B cell (primary cell): ENCODE data around the gene FAM217A. TPM values are rescaled to one million over a fixed set of nuclear protein-coding genes. Genes with fewer than 3 reads are reported as not detected.

Source experiments
- ATAC-seq: fragments of 200-7000 bp; cut with Tn5 transposase; one replicate; pipeline ENCODE4 v1.10.0; 2021; ENCODE audit warnings: low read depth, mild to moderate bottlenecking, moderate number of reproducible peaks, moderate library complexity
- CTCF ChIA-PET: fragments of 350-600 bp; sonication (Branson Sonifier 250); formaldehyde crosslinking; loops from one replicate; lab custom pipeline; 2021; ENCODE audit warnings: antibody characterized with exemption, inconsistent platforms; lab: Charles Lee
- POLR2A ChIA-PET: fragments of 350-600 bp; sonication (Branson Sonifier 250); formaldehyde crosslinking; loops from one replicate; lab custom pipeline; 2021; ENCODE audit warnings: antibody characterized with exemption; lab: Charles Lee
- DNase-seq: peaks from one replicate; pipeline ENCODE4 v3.0.0; 2013
- H2AFZ ChIP-seq: 2 replicates; pipeline ENCODE4 v1.6.1; 2012; ENCODE audit warnings: mild to moderate bottlenecking, low read depth, low read length; ENCODE audit not compliant: insufficient read depth, poor library complexity, severe bottlenecking
- H3K27ac ChIP-seq, 2 donors: 1 replicate in 1 of 2; 2 replicates in 1 of 2; pipeline ENCODE4 v1.5.1; 2012 to 2013; ENCODE audit warnings: low read length in 2 of 2, mild to moderate bottlenecking in 2 of 2, moderate library complexity in 1 of 2
- H3K27me3 ChIP-seq, 4 experiments: fragments of 200-600 bp in 1 of 4; sonication (generic) in 1 of 4; replicated peaks in 1 of 4; 1 replicate in 2 of 4; 2 replicates in 2 of 4; pipeline versions ENCODE4 v1.6.1 to v1.7.0; 2013 to 2016; ENCODE audit warnings: low read length in 3 of 4, mild to moderate bottlenecking in 2 of 4, mixed read lengths in 1 of 4, moderate library complexity in 1 of 4; ENCODE audit not compliant: insufficient read depth in 4 of 4, control insufficient read depth in 3 of 4; ENCODE audit errors: control extremely low read depth in 1 of 4
- H3K36me3 ChIP-seq, 2 experiments: replicated peaks in 1 of 2; 1 replicate in 1 of 2; 2 replicates in 1 of 2; pipeline versions ENCODE4 v1.6.1 to v1.7.1; 2013; ENCODE audit warnings: low read length in 1 of 2; ENCODE audit not compliant: insufficient read depth in 2 of 2, control insufficient read depth in 1 of 2; ENCODE audit errors: control extremely low read depth in 1 of 2, extremely low read depth in 1 of 2
- H3K4me1 ChIP-seq, 2 donors: fragments of 200-600 bp in 1 of 2; sonication (generic) in 1 of 2; 1 replicate in 1 of 2; 2 replicates in 1 of 2; pipeline versions ENCODE4 v1.5.1 to v1.6.1; 2013 to 2017; ENCODE audit warnings: low read length in 2 of 2; ENCODE audit not compliant: control insufficient read depth in 2 of 2, insufficient read depth in 2 of 2
- H3K4me2 ChIP-seq: replicated peaks from 2 replicates; pipeline ENCODE3; 2012; ENCODE audit warnings: mild to moderate bottlenecking, low read depth, low read length; ENCODE audit not compliant: poor library complexity, severe bottlenecking
- H3K4me3 ChIP-seq, 5 experiments: fragments of 200-600 bp in 1 of 5; sonication (generic) in 1 of 5; 1 replicate in 3 of 5; 2 replicates in 2 of 5; pipeline versions ENCODE4 v1.5.1 to v1.7.0; 2011 to 2016; ENCODE audit warnings: low read length in 4 of 5, mild to moderate bottlenecking in 4 of 5, low read depth in 2 of 5, control low read depth in 1 of 5, moderate library complexity in 1 of 5; ENCODE audit not compliant: insufficient read depth in 1 of 5; ENCODE audit errors: control extremely low read depth in 1 of 5, extremely low read depth in 1 of 5
- H3K79me2 ChIP-seq: fragments of 200-600 bp; sonication (generic); one replicate; pipeline ENCODE4 v1.6.0; 2016; ENCODE audit warnings: low read length; ENCODE audit not compliant: control insufficient read depth, insufficient read depth
- H3K9ac ChIP-seq: fragments of 200-600 bp; sonication (generic); 2 replicates; pipeline ENCODE4 v1.6.1; 2017; ENCODE audit warnings: mild to moderate bottlenecking, low read length, moderate library complexity
- H3K9me3 ChIP-seq, 3 donors: one replicate each; pipeline versions ENCODE4 v1.6.1 to v1.7.1; 2013; ENCODE audit warnings: low read length in 2 of 3; ENCODE audit not compliant: control insufficient read depth in 2 of 3, insufficient read depth in 1 of 3; ENCODE audit errors: control extremely low read depth in 1 of 3
- H4K20me1 ChIP-seq: 2 replicates; pipeline ENCODE4 v1.6.0; 2012; ENCODE audit warnings: mild to moderate bottlenecking, low read length; ENCODE audit not compliant: insufficient read depth, control insufficient read depth, poor library complexity, severe bottlenecking
- H3K27ac Mint-ChIP-seq: one replicate; pipeline ENCODE4 v1.8.0; 2021; ENCODE audit warnings: mixed read lengths
- H3K27me3 Mint-ChIP-seq: one replicate; pipeline ENCODE4 v1.8.0; 2021; ENCODE audit warnings: mixed read lengths
- H3K4me1 Mint-ChIP-seq: one replicate; pipeline ENCODE4 v1.8.0; 2021; ENCODE audit warnings: mixed read lengths
- H3K4me3 Mint-ChIP-seq: one replicate; pipeline ENCODE4 v1.8.0; 2021; ENCODE audit warnings: mixed read lengths
- H3K9me3 Mint-ChIP-seq: one replicate; pipeline ENCODE4 v1.8.0; 2022; ENCODE audit warnings: mixed read lengths; ENCODE audit not compliant: insufficient read depth
- CTCF ChIP-seq: fragments of 200-600 bp; IDR thresholded peaks from one replicate; pipeline ENCODE4 v1.8.0; 2022; ENCODE audit warnings: antibody characterized with exemption, mild to moderate bottlenecking
- EZH2 ChIP-seq: IDR thresholded peaks from 2 replicates; pipeline ENCODE4 v1.6.1; 2012; ENCODE audit warnings: borderline replicate concordance, low read depth, mild to moderate bottlenecking, moderate library complexity, low read length; ENCODE audit not compliant: insufficient read depth, poor library complexity, severe bottlenecking
- WGBS: methylation state at CpG from one replicate; pipeline ENCODE4 v1.1.5; 2013; ENCODE audit warnings: missing lambda C conversion rate; ENCODE audit not compliant: insufficient coverage; 5-methylcytosine and 5-hydroxymethylcytosine counted together
- intact Hi-C: fragments of 100-400 bp; cut with micrococcal nuclease; formaldehyde crosslinking; loops from one replicate; pipeline ENCODE4 v1.10.0; 2022
- polyA plus RNA-seq: library from polyadenylated mRNA; depleted of rRNA; stranded (reverse); fragments of >200 nt; gene quantifications from 2 replicates; pipeline ENCODE4 v1.2.3, GENCODE V29; 2012
- total RNA-seq, 2 donors: library from RNA; stranded (reverse); fragments of 120-200 nt in 1 of 2; gene quantifications; 1 replicate in 1 of 2; 2 replicates in 1 of 2; pipeline versions ENCODE4 v1.2.3 to v1.2.4, GENCODE V29; 2013 to 2022

The FAM217A gene
- total and polyA plus RNA-seq, 2 donors (not counting 1 experiment from before 2014, with no cell fraction given): not detected

- Histone ChIP-seq H3K4me2 (no peak overlapping the region), H3K9me3 (no peaks in the 10 kb centered on the region), H3K4me1 (no peaks in the 10 kb centered on the region), H3K79me2 (no peaks in the 10 kb centered on the region), H3K27ac (no peak overlapping the region), H2AFZ (no peak overlapping the region), H3K27me3 (no peaks in the 10 kb centered on the region), H4K20me1 (no peaks in the 10 kb centered on the region), H3K36me3 (peaks cover 11 to 28% of the 10 kb centered on the region in 2 experiments), H3K9ac (no peak overlapping the region), H3K4me3 (no peak overlapping the region)
- WGBS: 92% methylated on average over 2 of the region's 7 CpGs
- Mint-ChIP-seq H3K4me3 (no peak overlapping the region), H3K27me3 (no peaks in the 10 kb centered on the region), H3K9me3 (no peaks in the 10 kb centered on the region), H3K27ac (no peak overlapping the region), H3K4me1 (no peaks in the 10 kb centered on the region)
- no peak for ATAC-seq
- ChIA-PET POLR2A (no interaction called here), CTCF (interaction anchor here (1.2 to 3.7 kb wide), 2 partner anchors 10 to 90 kb away, joined by 3 to 13 read pairs; no protein-coding TSS in a partner anchor)
- intact Hi-C loops: no loop called here
- DNase-seq: no peak
- TF ChIP-seq EZH2 (no peak), CTCF (no peak)
Observed at GRCh38 chr6:4066029-4066755, 12.7 kb downstream of the FAM217A start.

DNA sequence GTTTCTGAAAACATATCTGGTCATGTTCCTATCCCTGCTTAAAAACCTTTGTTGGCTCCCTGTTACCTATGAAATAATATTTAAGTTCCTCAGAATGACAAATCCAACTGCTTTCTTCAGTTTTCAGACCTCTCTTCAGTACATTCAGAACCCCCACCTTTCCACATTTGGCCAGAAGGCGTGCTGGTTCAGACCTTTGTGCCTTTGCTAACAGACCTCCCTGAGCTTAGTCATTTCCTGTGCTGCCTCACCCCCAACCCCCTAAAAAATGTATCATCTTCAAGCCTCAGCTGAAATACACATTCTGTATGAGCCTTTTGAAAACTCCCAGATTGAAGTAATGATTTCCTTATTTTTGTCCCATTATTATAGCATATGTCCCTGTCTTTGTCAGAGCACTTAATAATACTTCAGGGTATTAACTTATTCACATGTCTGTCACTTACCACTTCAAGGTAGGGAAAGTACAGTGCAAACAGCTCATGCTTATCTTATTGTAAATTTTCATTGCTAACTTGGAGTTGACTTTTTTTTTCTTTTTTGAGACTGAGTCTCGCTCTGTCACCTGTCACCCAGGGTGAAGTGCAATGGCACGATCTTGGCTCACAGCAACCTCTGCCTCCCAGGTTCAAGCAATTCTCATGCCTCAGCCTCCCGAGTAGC, 19.7 kb downstream of the FAM217A start:
- Histone ChIP-seq H3K27ac (no peak overlapping the region), H3K4me2 (no peak overlapping the region), H3K27me3 (no peaks in the 10 kb centered on the region), H3K4me1 (no peaks in the 10 kb centered on the region), H3K9me3 (no peaks in the 10 kb centered on the region), H3K79me2 (no peaks in the 10 kb centered on the region), H2AFZ (no peak overlapping the region), H3K4me3 (no peak overlapping the region), H3K36me3 (peaks cover 7 to 91% of the 10 kb centered on the region in 2 experiments), H3K9ac (no peak overlapping the region), H4K20me1 (no peaks in the 10 kb centered on the region)
- Mint-ChIP-seq H3K9me3 (no peaks in the 10 kb centered on the region), H3K27ac (no peak overlapping the region), H3K4me1 (no peaks in the 10 kb centered on the region), H3K27me3 (no peaks in the 10 kb centered on the region), H3K4me3 (no peak overlapping the region)
- no peak for DNase-seq
- ChIA-PET CTCF (interaction anchor here (0.6 to 5.5 kb wide), 2 partner anchors 95 to 1847 kb away, joined by 3 to 58 read pairs; no protein-coding TSS in a partner anchor), POLR2A (no interaction called here)
- intact Hi-C loops: no loop called here
- TF ChIP-seq EZH2: no peak
- no peak for TF ChIP-seq CTCF
- no peak for ATAC-seq
- 89% methylated on average over 4 of the region's 4 CpGs for WGBS
